WI38 (cell line): Measurements from ENCODE around the gene NCR2.
"Not testable (repeated sequence)": the region's sequence is repeated elsewhere in the genome, so short reads cannot be mapped to it uniquely, and the experiment has no call there.

Experiments used
- H3K4me3 ChIP-seq: 2 replicates; pipeline ENCODE4 v1.5.1; 2011; ENCODE audit warnings: low read depth, mild to moderate bottlenecking, control low read depth, low read length
- CTCF ChIP-seq: IDR thresholded peaks from 2 replicates; pipeline ENCODE4 v1.5.1; 2012; ENCODE audit warnings: low read depth, mild to moderate bottlenecking, control low read depth, low read length

The NCR2 gene

GRCh38 chr6:41335296-41335695 is at the start of gene NCR2:
NCR2 (plus strand) TSS chr6:41335608; CDS start chr6:41335877, 269 bp downstream.
- no peak for TF ChIP-seq CTCF
- H3K4me3 ChIP-seq, result no peak within 1 kb of the TSS

- no peak for TF ChIP-seq CTCF
- H3K4me3 ChIP-seq, result no peak within 1 kb of the TSS
Observed at GRCh38 chr6:41286544-41287346, 48.7 kb upstream of the NCR2 start, which contains the start of gene TREM1. TREM1 (minus strand) TSS chr6:41286682; CDS start chr6:41286655, 27 bp downstream.

- H3K4me3 ChIP-seq, result no peak overlapping the region
Observed at GRCh38 chr6:41288030-41288753, 47.2 kb upstream of the NCR2 start.

GRCh38 chr6:41288754-41289129 is 46.7 kb upstream of the NCR2 start:
- TF ChIP-seq CTCF, result no peak

More at GRCh38 chr6:41288030-41288753, 47.2 kb upstream of the NCR2 start:
- TF ChIP-seq CTCF, result no peak

GRCh38 chr6:41289815-41290214 is 45.6 kb upstream of the NCR2 start:
- TF ChIP-seq CTCF, result no peak

More at GRCh38 chr6:41288754-41289129, 46.7 kb upstream of the NCR2 start:
- no peak overlapping the region for H3K4me3 ChIP-seq

GRCh38 chr6:41291717-41292116 is 43.7 kb upstream of the NCR2 start:
- no peak overlapping the region for H3K4me3 ChIP-seq
- no peak for TF ChIP-seq CTCF

More at GRCh38 chr6:41289815-41290214, 45.6 kb upstream of the NCR2 start:
- no peak overlapping the region for H3K4me3 ChIP-seq

- TF ChIP-seq CTCF, result no peak
- no peak overlapping the region for H3K4me3 ChIP-seq
Observed at GRCh38 chr6:41294214-41294872, 41.1 kb upstream of the NCR2 start.

GRCh38 chr6:41297248-41297647 is 38.2 kb upstream of the NCR2 start:
- H3K4me3 ChIP-seq, result not testable (repeated sequence)
